Measurements from ENCODE around the gene RAB11FIP3. TPM values are rescaled to one million over a fixed set of nuclear protein-coding genes. Genes with fewer than 3 reads are reported as not detected.

Gene RAB11FIP3
- total and polyA plus RNA-seq, 8 donors, result 28.1 to 64.0 (median 54.0) TPM

DNA sequence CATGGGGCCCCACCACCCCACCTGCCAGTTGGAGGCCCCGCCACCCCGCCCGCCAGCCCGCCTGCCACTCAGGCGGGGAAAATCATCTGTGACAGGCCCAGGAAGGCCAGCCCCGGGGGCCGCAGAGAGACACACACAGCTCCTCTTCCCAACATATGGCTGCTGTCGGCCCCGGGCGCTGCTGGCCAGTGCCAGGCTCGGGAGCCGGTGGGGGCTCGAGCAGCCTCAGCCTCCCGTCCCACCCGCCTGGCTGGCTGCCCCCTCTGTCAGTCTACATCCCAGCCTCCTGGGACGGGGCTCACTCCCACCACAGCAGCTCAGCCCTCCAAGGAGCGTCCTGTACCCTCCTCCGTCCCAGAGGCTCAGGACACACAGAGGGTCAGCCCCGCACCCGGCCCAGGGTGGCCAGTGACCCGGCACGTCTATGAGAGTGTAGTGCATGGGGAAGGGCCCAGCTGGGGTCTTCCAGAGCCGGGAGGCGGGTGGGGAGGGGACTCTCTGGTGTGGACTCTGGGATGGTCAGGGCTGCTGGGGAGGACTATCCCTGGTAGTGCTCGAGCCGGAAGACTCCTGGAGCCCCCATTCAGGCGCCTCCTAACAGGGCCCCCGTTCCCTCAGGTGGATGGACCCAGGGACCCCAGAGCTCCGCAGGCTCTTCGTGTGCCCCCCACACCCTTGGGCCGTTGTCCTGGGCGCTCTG is 131.2 kb downstream of the RAB11FIP3 start:
- H3K36me3 ChIP-seq, result peaks cover 0 to 28% of the 10 kb centered on the region in 2 donors
- no peak for ATAC-seq
- H3K27me3 ChIP-seq, result peaks cover 26 to 49% of the 10 kb centered on the region in 2 donors
- DNase-seq, result no peak
- H3K9me3 ChIP-seq, result no peaks in the 10 kb centered on the region
- intact Hi-C loops (cut with DNase I), result no loop called here
- peaks cover 0 to 7% of the 10 kb centered on the region in 2 donors for H3K4me1 ChIP-seq
- TF ChIP-seq, protein P1, sequence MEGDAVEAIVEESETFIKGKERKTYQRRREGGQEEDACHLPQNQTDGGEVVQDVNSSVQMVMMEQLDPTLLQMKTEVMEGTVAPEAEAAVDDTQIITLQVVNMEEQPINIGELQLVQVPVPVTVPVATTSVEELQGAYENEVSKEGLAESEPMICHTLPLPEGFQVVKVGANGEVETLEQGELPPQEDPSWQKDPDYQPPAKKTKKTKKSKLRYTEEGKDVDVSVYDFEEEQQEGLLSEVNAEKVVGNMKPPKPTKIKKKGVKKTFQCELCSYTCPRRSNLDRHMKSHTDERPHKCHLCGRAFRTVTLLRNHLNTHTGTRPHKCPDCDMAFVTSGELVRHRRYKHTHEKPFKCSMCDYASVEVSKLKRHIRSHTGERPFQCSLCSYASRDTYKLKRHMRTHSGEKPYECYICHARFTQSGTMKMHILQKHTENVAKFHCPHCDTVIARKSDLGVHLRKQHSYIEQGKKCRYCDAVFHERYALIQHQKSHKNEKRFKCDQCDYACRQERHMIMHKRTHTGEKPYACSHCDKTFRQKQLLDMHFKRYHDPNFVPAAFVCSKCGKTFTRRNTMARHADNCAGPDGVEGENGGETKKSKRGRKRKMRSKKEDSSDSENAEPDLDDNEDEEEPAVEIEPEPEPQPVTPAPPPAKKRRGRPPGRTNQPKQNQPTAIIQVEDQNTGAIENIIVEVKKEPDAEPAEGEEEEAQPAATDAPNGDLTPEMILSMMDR (IDR thresholded peaks at IDR 0.05), result no peak
- no peak overlapping the region for H3K27ac ChIP-seq
- H3K4me3 ChIP-seq, result no peak overlapping the region

- H3K9me3 ChIP-seq, result no peaks in the 10 kb centered on the region
- peaks cover 0 to 7% of the 10 kb centered on the region in 2 donors for H3K4me1 ChIP-seq
- H3K27ac ChIP-seq, result no peak overlapping the region
- H3K4me3 ChIP-seq, result no peak overlapping the region
- H3K36me3 ChIP-seq, result peaks cover 0 to 17% of the 10 kb centered on the region in 2 donors
- H3K27me3 ChIP-seq, result peaks cover 32 to 59% of the 10 kb centered on the region in 2 donors
- intact Hi-C loops (cut with DNase I), result no loop called here
- TF ChIP-seq, protein P1 (IDR thresholded peaks at IDR 0.05), result no peak
- ATAC-seq, result no peak
- no peak for DNase-seq
Measured at GRCh38 chr16:557463-558297, 132.2 kb downstream of the RAB11FIP3 start.

- no peak for DNase-seq
- Histone ChIP-seq H3K4me3 (no peak overlapping the region), H3K27me3 (peaks cover 32 to 66% of the 10 kb centered on the region in 2 donors), H3K27ac (no peak overlapping the region), H3K36me3 (peaks cover 0 to 9% of the 10 kb centered on the region in 2 donors), H3K9me3 (no peaks in the 10 kb centered on the region), H3K4me1 (peaks cover 0 to 7% of the 10 kb centered on the region in 2 donors)
- no peak for ATAC-seq
- TF ChIP-seq, protein P1 (IDR thresholded peaks at IDR 0.05), result no peak
- intact Hi-C loops (cut with DNase I), result no loop called here
Measured at GRCh38 chr16:558298-559020, 133.0 kb downstream of the RAB11FIP3 start.

DNA sequence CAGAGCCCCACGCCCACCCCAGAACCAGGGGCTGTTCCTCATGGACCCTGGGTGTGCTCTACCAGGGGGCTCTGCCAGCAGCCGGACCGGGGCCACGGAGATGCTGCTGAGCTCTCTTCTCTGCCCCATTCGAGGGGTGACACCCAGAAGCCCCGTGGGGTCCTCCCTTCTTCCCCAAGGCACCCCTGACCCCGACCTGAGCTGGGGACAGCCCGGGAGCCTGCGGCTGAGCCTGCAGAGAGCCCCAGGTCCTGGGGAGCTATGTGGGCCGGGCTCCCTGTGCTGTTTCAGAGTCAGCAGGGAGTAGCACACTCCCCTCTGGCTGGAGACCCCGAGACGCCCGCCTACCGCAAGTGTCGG is 133.6 kb downstream of the RAB11FIP3 start:
- DNase-seq (no peak), ATAC-seq (no peak)
- peaks cover 32 to 71% of the 10 kb centered on the region in 2 donors for H3K27me3 ChIP-seq
- no peaks in the 10 kb centered on the region for H3K9me3 ChIP-seq
- H3K27ac ChIP-seq, result no peak overlapping the region
- H3K4me3 ChIP-seq, result no peak overlapping the region
- TF ChIP-seq, protein P1 (IDR thresholded peaks at IDR 0.05), result no peak
- peaks cover 0 to 4% of the 10 kb centered on the region in 2 donors for H3K36me3 ChIP-seq
- peaks cover 0 to 7% of the 10 kb centered on the region in 2 donors for H3K4me1 ChIP-seq
- intact Hi-C loops (cut with DNase I), result no loop called here
